CD1c-positive myeloid dendritic cell (primary cell): ENCODE data around the gene PGBD2.
"Not testable (repeated sequence)": the region's sequence is repeated elsewhere in the genome, so short reads cannot be mapped to it uniquely, and the experiment has no call there.

Source experiments
- DNase-seq: peaks from one replicate; pipeline ENCODE4 v3.0.0-alpha.2; 2016; ENCODE audit errors: extremely low spot score

PGBD2 gene, protein sequence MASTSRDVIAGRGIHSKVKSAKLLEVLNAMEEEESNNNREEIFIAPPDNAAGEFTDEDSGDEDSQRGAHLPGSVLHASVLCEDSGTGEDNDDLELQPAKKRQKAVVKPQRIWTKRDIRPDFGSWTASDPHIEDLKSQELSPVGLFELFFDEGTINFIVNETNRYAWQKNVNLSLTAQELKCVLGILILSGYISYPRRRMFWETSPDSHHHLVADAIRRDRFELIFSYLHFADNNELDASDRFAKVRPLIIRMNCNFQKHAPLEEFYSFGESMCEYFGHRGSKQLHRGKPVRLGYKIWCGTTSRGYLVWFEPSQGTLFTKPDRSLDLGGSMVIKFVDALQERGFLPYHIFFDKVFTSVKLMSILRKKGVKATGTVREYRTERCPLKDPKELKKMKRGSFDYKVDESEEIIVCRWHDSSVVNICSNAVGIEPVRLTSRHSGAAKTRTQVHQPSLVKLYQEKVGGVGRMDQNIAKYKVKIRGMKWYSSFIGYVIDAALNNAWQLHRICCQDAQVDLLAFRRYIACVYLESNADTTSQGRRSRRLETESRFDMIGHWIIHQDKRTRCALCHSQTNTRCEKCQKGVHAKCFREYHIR

DNA sequence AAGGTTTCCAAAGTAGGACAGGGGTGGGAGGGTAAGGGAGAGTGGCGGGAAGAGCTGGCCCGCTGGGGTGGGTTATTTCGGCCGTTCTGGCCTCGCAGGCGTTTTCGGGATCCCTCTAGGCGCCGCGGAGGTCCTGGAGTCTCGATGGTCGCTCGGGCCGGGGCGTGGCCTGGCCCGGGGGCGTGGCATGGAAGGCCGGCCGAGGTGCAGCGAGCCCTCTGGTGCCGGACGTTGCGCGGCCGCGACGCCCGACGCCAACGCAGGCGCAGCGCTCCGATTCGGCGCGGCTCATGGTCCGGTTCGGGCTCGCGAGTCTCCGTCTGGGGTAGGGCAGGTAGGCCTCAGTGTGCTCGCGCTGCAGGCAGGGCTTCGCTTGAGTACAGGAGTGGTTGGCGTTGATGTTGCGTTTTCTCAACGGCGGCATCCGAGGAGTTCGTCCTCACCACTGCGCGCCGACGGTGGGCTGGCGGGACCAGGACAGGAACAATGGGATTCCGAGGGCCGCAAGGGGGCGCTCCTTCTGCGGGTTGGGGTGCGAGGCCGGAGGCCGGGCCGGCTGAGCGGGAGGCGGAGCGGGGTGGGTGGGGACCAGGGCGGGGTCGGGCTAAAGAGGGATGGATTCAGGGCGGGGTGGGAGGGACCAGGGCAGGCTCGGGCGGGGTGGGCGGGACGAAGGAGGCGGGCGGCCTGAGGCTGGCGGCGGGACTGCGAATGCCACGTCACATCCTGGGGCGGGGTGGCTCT lies at the start of gene PGBD2:
Gene PGBD2 (plus strand): TSS at position 227 of the 744 bp plus-strand sequence. CDS start 7,628 bp downstream, outside the sequence.
- DNase-seq, result peak; percentile 96

DNA sequence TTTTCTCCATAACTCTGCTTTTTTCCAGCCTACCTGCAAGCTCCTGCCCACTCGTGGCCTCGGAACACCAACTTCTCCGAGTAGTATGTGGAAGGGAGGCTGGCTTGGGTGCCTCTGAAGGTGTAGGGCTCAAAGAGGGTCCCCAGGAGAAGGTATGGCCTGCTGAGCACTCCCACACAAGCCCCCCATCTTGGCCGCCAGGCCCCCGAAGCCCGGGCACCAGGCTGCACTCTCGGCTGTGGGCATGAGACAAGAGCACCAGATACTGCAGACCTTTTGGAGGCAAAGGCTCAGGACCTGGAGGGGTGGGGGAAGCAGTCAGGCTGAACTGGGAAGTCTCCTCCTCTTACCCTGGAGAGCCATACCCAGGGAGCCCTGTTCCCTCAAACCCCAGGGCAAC lies 48.8 kb upstream of the PGBD2 start:
- no peak for DNase-seq

DNA sequence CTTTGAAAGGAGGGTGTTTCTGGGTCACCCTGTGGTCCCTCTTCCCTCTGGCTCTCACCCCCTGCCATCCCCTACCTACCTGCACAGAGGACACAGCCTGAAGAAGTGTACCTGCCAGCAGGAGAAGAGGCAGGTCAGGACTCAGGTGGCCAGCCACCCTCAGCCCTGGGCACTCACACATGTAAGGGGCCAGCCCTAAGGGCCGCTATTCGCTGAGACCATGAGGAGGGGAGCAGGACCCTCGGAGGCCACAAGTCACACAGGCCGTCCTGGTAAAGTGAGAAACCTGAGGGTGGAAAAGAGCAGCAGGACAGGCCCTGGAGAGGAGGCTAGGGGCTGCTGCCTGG lies 48.3 kb upstream of the PGBD2 start:
- no peak for DNase-seq

DNA sequence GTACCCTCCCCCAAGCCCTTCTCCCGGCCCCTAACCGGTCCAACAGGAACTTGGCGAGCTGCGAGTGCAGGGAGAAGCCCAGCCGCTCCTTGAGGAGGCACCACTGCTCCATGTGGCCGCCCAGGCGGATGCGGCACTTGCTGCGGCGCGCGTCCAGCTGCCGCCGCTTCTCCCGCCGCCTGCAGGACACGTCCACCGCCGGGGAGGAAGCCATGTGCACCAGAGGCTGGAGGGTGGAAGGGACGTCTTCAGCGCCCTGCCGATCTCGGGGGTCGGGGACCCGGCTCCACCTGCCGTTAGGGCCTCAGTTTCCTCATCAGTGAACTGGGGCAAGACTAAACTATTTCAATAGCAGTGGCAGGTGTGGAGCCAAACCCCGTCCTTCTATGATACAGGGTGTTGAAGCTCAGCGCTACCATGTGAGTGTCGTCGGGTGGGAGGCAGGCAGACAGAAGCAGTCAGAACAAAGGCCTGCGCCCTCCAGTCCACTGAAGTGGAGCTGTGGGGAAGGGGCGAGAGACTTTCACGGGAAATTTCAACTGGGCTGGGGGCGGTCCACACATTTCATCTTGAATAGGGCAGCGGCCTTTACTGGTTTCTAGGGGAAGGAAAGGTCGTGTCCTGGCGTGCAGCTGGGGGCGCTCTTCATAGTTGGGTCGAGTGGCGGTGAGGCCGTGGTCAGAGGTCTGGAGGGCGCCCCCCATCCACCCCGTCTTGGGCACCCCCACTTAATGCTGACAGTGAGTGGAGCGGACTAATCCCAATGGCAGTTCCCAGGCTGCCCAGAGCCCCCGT lies 47.7 kb upstream of the PGBD2 start:
- DNase-seq, result peak; percentile 67

DNA sequence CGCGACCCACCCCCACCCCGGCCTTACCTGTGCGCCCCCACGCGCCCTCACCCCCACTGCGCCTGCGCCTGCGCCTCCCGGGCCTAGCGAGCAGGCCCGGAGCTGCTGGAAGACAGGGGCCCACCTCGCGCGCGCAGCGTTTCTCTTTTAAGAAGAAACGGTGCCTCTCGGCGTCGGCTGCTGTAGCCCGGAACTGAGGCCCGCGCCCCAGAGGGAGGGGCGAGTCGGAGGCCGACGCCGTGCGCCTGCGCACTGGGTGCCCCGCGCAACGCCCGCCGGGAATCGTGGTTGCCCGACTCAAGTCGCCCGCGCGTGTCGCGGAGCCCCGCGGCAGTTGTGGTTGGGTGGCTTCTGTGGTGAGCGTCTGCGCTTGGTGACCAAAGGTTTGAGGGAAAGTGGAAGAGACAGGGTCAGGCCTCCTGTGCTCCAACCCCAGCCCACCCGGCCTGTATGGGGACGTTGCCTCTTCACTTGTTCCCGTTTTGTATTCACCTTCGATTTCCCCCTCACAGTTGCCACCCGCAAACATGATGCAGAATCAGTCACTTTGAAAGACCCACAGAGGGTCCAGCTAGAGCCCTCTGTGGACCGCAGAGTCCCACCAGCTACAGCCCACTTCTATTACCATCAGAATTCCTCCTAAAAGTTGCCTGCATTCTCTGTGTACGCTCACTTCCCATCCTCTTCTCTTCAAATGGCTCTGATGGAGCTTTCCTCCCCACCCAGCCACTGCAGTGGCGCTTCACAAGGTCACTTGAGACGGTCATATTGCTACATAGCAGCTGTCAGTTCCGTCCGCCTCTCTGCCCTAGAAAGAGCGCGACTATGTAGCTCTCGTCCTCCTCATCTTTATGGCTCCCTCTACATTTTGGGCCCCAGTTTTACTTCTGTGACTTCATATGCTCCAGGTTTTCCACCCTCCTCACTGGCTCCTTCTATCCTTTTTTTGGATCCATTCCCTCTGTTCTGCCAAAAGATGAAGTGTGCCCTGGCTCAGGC lies 46.8 kb upstream of the PGBD2 start, which contains the start of gene ZNF692:
Gene ZNF692 (minus strand): TSS at position 195 of the 999 bp plus-strand sequence. CDS start 776 bp downstream, outside the sequence.
- peak; percentile 98 for DNase-seq

DNA sequence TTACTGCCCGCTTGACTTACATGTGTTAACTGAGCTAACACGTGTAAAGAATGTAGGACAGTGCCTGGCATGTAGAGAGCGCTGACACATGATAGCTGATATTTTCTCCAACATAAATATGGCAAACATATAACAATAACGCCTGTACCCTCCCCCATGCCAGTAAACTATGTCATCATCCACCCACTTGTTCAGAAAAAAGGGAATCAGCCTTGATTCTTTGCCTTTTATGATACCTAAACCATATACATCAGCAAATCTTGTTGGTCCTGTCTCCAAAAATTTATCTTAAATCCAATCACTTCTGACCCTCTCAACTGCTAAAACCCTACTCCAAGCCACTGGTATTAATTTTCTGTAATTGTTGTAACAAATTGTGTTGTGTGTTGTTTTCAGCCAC lies 46.0 kb upstream of the PGBD2 start:
- peak; percentile 42 for DNase-seq

DNA sequence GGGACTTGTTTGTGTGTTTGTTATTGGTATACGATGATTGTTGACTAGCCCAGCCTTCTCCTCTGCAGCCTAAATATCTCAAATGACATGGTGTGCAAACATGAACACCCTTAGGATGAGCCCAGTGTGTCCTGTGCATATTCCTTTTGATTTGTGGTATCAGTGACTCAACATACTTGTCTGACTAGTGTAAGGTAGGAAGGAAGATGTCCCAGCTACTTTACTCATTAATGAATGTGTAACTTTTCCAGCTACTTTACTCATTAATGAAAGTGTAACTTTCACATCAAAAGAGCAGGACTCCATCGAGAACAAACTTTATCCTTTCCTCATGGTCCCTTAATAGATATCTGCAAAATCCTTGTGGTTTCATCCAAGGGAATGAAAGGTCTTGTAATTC lies 44.4 kb upstream of the PGBD2 start:
- no peak for DNase-seq

DNA sequence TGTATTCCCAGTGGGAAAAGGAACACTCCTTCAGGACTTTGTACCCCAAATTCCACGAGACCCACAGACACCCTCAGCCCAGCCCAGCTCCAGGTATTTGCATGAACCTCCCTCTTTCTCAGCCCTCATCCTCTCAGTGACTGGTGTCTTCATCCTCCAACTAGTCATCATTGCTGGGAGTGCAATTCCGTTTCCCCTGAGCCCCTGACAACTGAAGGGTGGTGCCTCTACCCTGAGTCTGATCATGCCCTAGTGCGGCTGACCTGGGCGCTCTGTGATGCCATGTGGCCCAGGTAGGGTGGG lies 43.4 kb upstream of the PGBD2 start:
- DNase-seq, result no peak

DNA sequence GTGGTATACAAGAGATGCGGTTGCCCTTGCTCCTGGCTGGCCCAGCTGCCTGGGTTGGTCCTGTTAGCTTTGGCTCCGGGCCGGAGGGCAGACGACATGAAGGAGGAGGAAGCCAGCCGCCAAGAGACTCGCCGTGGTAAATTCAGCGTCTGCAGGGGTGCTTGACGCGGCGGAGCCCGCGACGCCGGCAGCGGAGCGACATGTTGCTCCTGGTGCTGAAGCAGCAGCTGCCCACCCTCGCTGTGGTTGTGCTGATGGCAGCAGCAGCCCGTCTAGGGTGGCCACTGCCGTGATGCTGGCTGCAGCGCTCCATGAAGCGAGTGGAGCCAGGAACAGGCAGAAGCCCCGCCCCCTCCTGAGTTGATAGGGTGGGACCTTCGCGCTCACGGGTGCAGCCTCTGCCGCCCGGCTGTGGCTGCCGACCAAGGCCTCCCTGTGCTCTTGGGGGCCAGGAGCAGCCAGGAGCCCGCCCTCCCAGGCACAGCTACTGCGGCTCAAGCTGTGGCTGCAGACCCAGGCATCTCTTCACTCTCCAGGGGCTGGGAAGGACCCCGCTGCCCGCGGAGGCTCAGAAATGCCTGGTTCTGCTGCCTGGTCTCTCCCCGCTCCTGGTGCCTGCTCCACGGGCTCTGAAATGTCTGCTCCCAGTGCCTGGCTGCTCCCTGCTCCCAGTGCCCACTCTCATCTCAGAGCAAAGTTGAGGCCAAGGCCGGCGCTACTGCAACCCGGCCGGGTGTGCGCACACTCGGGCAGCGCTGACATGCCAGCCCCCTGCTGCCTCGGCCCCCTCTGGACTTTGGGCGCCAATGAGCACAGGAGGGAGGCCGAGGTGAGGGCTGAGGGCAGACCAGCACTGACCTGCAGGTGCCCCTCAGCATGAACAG lies 42.8 kb upstream of the PGBD2 start:
- DNase-seq, result peak; percentile 73

DNA sequence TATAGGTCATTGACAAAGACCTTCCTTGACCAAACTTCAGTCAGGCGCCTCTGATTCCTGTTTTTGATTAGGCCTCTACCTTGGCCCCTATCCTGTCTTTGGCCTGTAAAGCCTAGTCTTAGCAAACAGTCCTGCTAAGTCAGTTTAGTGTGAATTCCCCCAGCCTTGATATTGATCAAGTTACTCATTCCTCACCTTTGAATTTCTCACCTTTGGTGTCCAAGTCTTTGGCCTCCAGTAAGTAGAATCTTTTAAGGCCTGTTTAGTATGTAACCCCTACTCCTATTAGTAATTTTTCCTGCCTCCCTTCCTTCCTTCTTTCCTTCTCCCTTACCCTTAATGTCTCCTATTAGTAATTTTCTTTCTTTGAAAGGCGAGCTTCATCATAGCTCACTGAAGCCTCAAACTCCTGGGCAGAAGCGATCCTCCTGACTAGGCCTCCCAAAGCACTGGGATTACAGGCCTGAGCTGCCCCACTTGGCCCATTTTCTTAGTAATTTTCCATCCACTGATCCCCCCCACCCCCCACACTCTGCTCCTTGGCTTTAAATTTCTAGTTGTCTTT lies 34.1 kb upstream of the PGBD2 start:
- no peak for DNase-seq

DNA sequence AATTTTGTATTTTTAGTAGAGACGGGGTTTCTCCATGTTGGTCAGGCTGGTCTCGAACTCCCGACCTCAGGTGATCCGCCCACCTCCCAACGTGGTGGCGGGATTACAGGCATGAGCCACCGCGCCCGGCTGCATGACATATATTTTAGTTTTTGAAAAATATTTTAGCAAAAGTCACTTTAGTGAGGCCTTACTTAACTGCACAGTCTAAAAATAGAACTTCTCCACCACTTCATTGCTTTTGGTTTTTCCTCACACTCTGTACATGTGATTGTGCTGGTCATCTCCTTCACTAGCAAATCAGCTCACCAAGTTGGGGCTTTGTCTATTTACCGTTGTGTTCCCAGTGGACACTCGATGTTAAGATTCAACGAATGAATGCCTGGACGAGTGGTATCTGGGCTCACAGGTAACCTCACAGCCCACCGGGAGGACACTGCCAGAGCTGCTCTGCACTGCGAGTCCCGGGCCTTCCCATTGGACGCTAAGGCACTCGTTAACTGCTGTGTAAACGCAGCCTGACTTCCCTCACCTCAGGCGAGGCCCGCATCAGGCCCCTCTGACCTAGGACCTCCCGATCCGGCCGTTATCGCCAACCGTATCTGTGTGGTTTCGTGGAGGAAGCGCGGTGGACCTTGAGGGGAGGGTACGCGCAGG lies 33.2 kb upstream of the PGBD2 start:
- DNase-seq, result peak; percentile 39

DNA sequence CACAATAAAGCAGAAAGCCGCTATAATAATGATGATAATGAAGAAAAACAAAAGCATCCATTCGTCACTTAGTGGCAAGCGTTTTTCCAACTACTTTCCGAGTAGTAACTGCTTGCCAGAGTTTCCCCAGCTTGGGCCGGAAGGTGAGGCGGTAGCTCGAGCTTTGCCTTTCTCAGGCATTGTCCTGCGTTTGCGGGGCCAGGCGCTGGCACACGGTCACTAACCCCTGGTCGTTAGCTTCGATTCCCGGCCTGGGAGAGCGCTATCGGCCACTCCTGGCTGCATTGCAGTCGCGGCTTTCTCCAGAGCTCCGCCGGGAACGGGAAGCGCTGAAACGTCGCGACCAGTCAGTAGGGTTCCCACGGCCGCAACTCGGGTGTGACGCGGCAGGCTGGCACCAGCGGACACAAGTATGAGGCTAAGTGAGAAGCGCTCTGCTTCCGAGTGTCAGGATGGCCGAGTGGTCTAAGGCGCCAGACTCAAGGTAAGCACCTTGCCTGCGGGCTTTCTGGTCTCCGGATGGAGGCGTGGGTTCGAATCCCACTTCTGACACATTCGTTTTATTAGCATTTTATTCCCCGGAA lies 32.5 kb upstream of the PGBD2 start:
- DNase-seq, result peak; percentile 96

DNA sequence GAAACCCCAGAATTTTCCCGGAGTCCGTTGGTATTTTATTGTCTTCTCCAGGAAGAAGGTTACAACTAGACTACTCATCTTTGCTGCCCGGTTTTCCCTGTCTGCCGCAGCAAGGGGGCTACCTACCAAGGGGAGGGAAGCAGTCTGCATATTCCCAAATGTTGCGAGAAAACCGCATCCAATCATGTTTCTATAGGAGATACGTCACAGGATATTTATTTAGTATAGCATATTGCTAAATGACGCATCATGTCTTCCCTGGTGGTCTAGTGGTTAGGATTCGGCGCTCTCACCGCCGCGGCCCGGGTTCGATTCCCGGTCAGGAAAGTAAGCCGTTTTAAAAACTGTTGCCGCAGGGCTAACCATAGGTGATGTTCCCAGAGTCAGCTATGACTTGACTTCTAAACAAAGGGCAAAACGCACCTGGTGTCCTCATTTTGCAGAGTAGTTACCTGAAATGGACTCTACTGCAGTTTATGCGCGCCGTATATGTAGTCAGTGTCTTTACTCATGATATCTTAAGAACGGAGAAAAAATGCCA lies 32.0 kb upstream of the PGBD2 start:
- DNase-seq, result peak; percentile 92

DNA sequence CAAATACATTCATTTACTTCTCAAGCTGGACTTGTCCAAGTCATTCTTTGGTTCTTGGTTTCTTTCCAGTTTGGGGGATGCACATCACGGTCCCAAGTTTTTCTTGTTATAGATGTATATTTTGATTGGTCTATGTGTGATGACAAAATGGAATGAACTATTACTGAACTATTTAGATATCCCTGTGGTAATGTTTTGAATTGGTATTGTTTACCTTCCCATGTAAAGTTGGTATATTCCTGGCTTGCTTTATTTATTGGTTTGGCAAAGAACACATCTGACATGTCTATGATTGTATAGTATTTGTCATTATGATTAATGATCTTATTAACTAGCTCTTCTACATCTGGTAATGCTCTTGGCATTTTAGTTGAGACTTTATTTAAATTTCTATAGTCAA lies 24.8 kb upstream of the PGBD2 start:
- DNase-seq, result no peak

DNA sequence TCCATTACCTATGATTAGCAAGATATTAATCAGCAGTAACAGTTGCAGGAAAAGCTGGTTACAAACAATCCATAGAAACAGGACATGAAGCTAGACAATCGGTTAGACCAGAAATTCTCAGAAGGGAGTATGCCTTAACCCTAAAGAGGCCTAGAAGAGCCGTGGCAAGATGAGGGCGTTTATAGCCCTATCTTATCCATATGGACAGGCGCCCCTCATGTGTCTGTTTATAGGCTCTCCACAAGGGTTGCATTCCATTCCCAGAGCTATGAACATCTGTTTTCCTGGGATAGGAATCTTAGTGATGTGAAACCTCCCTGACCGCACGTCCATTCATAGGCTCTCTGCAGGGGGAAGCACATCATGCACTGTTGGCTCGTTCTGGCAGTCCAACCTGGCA lies 23.6 kb upstream of the PGBD2 start:
- not testable (repeated sequence) for DNase-seq

DNA sequence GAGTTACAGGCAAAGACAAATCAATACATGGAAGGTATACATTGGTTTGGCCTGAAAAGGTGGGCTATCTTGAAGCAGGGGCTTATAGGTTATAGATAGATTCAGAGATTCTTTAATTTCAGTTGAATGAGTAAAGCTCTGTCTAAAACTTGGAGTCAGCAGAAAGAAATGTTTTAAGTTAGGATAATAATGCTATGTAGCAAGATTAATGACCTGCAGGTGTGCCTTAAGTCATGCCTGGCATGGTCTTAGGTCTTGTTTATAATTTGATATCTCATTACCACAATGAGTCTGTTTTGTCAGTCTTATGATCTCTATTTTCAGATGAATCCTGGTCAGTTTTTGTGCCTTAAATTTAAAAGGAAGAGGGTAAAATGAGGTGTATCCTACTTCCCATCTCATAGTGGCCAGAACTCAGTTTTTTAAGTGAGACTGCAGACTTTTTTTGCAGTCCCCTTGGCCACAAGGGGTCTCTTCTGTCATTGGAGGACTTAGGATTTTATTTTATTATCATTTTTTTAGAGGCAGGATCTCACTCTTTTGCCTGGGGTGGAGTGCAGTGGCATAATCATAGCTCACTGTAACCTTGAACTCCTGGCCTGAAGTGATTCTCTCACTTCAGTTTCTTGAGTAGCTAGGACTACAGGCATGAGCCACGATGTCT lies 21.3 kb upstream of the PGBD2 start:
- DNase-seq, result no peak

DNA sequence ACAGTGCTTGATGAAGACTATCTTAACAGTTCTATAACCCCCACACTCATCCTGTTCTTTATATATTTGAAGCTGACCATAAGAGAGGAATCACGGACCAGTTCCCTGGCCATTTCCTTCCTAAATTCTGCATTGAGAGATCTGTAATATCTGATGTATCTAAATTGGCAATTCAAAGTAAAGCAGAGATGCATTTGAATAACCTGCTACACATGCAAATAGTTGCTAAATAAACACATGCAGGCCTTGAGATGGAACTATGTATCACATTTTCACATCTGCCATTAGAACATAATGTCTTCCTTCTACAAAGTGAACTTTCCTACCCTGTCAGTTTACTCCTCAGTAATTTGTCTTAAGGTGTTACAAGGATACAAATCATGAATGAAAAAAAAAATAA lies 20.4 kb upstream of the PGBD2 start:
- DNase-seq, result no peak
